GM12865 (cell line): ENCODE results near the gene CFAP74.
"Not testable (repeated sequence)": the region's sequence is repeated elsewhere in the genome, so short reads cannot be mapped to it uniquely, and the experiment has no call there.

Experiments used
- DNase-seq: peaks from one replicate; pipeline ENCODE4 v3.0.0; 2010; ENCODE audit warnings: low read depth
- H3K4me3 ChIP-seq: 2 replicates; pipeline ENCODE4 v1.5.1; 2011; ENCODE audit warnings: mild to moderate bottlenecking, low read depth, low read length, control low read depth
- TF ChIP-seq, protein P1 (sequence below): IDR thresholded peaks from 2 replicates; pipeline ENCODE4 v1.5.1; 2011; ENCODE audit warnings: low read length, control low read depth, low read depth, inconsistent platforms; ENCODE audit not compliant: insufficient read depth; ENCODE audit errors: missing control alignments

Gene CFAP74

DNA sequence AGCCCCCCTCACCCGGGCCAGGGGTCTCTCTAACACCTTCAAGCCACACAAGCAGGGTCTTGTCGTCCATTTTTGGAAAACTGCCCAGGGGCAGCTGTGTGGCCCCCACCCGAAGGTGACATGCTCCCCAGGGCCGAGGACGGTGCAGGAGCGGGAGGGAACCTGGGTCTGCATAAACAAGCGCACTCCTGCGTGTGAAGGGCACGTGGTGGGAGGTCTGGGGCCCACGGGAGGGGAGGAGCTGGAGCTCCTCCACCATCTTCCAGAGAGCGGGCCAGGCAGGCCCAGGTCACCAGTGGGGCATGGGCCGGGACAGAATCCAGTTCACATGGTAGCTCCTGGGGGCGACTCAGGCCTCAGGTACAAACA is 16.5 kb downstream of the CFAP74 start:
- no peak overlapping the region for H3K4me3 ChIP-seq
- TF ChIP-seq, protein P1, sequence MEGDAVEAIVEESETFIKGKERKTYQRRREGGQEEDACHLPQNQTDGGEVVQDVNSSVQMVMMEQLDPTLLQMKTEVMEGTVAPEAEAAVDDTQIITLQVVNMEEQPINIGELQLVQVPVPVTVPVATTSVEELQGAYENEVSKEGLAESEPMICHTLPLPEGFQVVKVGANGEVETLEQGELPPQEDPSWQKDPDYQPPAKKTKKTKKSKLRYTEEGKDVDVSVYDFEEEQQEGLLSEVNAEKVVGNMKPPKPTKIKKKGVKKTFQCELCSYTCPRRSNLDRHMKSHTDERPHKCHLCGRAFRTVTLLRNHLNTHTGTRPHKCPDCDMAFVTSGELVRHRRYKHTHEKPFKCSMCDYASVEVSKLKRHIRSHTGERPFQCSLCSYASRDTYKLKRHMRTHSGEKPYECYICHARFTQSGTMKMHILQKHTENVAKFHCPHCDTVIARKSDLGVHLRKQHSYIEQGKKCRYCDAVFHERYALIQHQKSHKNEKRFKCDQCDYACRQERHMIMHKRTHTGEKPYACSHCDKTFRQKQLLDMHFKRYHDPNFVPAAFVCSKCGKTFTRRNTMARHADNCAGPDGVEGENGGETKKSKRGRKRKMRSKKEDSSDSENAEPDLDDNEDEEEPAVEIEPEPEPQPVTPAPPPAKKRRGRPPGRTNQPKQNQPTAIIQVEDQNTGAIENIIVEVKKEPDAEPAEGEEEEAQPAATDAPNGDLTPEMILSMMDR, result no peak

DNA sequence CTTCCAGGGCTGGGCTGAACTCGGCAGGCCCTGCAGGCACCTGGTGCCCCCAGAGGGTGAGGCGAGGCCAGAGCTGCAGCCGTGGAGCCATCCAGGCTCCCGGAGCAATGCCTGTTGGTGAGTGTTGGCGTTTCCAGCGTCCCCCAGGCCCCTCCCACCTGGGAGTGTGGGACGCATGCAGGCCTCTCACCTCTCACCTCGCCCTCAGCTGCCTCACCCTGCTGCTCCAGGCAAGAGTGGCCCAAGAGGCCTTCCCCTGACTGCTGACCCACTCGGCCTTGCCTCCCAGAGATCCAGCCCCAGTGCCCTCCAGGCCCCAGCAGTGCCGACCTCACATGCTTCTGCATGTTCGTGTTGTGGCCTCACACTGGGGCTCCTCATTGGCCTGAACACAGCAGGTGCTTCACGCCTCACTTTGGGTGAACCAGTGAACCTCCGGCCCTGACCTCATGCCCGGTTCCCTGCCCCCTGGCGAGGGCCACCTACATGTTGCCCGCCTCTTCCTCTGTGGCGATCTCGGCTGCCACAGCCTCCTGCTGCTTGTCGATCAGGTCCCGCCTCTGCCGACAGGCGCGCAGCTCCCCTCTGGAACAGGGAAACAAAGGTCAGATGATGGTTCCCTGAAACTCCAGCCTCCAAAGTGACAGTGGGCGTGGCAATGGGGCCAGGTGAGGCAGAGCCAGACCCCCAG is 17.0 kb downstream of the CFAP74 start:
- no peak for DNase-seq
- no peak overlapping the region for H3K4me3 ChIP-seq
- TF ChIP-seq, protein P1, result no peak

More for the DNA sequence above, 16.5 kb downstream of the CFAP74 start:
- DNase-seq, result no peak

DNA sequence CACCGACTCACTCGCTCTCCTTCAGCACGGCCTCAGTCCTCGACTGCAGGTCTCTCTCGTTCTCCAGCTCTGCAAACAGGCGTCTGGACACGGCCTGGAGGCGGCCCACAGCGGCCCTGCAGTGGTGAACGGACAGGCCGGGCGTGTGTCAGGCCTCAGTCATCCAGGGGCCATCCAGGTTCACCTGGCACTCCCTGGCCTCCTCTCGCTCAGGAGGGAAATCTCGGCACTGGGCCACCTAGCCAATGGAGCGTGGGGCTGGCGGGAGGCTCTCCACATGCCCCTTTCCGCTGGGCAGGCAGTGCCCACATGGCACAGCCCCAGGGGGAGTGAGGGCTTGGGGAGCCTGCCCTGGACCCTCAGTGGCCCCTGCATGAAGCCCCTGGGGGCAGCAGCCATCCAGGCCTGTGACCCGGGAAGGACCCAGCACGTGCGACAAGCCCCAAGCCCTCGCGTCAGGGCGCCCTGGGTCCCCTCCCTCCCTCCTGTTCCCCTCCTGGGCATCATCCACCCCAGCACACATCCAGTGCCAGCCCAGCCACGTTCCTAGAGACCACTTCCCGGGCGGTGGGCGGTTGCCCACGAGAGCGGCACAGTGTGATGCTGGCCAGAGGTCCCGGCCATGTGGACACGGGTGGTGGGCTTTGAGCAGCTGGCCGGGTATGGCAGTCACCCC is 18.1 kb downstream of the CFAP74 start:
- DNase-seq, result no peak
- no peak overlapping the region for H3K4me3 ChIP-seq
- TF ChIP-seq, protein P1, result no peak

DNA sequence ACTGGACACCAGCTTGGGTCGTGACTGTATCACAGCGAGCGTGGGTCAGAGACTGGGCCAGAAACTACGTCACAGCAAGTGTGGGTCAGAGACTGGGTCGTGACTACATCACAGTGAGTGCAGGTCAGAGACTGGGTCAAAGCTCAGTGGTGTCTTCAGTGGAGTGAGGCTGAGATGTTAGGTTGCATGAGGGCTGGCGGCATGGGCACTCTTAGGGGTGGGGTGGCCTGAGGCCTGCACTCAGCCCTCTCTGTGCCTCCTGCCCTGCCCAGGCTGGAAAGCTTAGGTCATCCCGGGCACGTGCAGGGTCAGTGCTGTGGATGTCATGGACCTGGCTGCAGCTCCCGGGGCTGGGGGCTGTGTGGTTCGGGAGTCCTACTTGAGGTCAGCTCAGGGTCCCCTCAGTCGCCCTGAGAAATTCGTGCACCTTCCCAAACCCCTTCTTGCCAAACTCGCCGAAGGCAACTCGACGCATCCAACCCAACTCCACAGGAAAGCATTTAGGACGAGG is 19.0 kb downstream of the CFAP74 start:
- TF ChIP-seq, protein P1, result no peak
- no peak for DNase-seq
- no peak overlapping the region for H3K4me3 ChIP-seq

DNA sequence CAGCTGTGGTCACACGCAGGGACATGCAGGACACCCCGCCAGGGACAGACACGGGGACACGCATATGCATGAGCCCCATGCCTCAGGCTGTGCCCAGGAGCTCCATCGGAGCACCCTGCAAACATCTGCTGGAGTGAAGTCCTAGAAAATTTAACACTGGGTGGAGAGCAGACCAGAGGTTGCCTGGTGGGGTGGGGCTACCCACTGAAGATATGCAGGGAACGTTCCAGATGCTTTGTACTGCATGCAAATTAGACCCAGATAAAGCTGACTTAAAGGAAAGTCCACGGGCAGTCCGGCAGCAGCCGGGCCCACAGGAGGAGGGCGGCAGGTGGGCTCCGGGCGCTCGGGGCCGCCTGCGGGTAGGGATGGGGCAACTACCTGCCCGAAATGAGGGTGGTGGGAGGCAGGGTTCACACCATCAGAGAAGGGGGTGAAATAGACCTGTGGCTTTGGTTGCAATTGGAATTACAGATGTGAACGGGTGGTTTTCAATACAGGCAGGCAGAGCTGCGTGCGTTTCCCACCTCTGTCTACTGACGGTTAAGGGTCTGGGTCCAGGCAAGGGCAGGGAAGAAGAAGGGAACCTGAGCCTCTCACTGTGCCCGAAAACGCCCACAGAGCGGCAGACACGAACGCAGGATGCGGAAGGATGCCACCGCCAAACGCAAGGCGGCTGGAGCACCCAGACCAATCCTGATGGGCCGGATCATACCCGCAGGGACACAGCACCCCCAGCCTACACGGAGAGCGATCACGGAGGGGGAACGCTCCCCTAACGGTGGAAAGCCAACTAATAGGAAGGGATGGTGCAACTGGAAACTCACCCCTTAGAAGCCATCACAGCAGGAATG is 21.0 kb downstream of the CFAP74 start:
- no peak overlapping the region for H3K4me3 ChIP-seq
- DNase-seq, result no peak
- TF ChIP-seq, protein P1, result no peak

DNA sequence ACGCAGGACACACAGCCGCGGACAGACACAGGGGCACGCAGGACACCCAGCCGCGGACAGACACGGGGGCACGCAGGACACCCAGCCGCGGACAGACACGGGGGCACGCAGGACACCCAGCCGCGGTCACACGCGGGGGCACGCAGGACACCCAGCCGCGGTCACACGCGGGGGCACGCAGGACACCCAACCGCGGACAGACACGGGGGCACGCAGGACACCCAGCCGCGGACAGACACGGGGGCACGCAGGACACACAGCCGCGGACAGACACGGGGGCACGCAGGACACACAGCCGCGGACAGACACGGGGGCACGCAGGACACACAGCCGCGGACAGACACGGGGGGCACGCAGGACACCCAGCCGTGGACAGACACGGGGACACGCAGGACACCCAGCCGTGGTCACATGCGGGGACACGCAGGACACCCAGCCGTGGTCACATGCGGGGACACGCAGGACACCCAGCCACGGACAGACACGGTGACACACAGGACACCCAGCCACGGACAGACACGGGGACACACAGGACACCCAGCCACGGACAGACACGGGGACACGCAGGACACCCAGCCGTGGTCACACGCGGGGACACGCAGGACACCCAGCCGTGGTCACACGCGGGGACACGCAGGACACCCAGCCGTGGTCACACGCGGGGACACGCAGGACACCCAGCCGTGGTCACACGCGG is 21.8 kb downstream of the CFAP74 start:
- DNase-seq, result not testable (repeated sequence)

DNA sequence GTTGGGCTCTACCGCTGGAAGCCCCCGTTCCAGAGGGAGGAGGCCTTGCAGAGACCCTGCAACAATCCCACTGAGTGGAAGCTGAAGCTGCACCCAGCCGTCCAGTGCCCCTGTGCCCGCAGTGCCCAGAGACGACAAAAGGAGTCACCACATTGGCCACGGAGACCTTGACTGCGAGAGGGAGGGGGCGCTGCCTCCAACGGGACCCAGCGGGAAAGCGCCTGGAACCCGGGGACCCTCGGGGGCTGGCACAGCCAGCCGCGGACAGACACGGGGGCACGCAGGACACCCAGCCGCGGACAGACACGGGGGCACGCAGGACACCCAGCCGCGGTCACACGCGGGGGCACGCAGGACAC is 22.5 kb downstream of the CFAP74 start:
- TF ChIP-seq, protein P1, result no peak
- no peak overlapping the region for H3K4me3 ChIP-seq
- no peak for DNase-seq

More for the DNA sequence above, 21.8 kb downstream of the CFAP74 start:
- not testable (repeated sequence) for H3K4me3 ChIP-seq
